ENCODE data around the gene MBLAC2.

GRCh38 chr5:90494043-90494442 is 19.5 kb upstream of the MBLAC2 start:
- TF ChIP-seq YY1 (IDR thresholded peaks at IDR 0.05; ENCODE audit: low read depth) (no peak), TCF12 (IDR thresholded peaks at IDR 0.05) (no peak), CTCF (IDR thresholded peaks at IDR 0.05) (no peak), NRF1 (IDR thresholded peaks at IDR 0.05; ENCODE audit: low read depth, low read length) (no peak), RCOR1 (IDR thresholded peaks at IDR 0.05; ENCODE audit: low read length) (no peak), POLR2AphosphoS5 (IDR thresholded peaks at IDR 0.05; ENCODE audit: low read depth, low read length) (no peak), RAD21 (IDR thresholded peaks at IDR 0.05; ENCODE audit: low read length) (no peak), SMC3 (IDR thresholded peaks at IDR 0.05; ENCODE audit: low read depth, low read length) (no peak), PBX3 (IDR thresholded peaks at IDR 0.05) (no peak), MXI1 (IDR thresholded peaks at IDR 0.05; ENCODE audit: low read depth, low read length) (no peak), USF1 (IDR thresholded peaks at IDR 0.05; ENCODE audit: borderline replicate concordance, low read depth) (no peak), EZH2phosphoT487 (IDR thresholded peaks at IDR 0.05; ENCODE audit: borderline replicate concordance, low read depth) (no peak)

Data from SK-N-SH (cell line).